Panc1 (cell line): Measurements from ENCODE around the gene CCDC69. TPM values are rescaled to one million over a fixed set of nuclear protein-coding genes. Genes with fewer than 3 reads are reported as not detected.

ENCODE experiments used
- ATAC-seq: fragments of 200-7000 bp; cut with Tn5 transposase; 2 replicates; pipeline ENCODE4 v1.9.1; 2020; ENCODE audit warnings: mild to moderate bottlenecking, moderate library complexity
- BruUV-seq: library from RNA; stranded (reverse); fragments of 400-500 nt; replicated peaks from 2 replicates; lab custom pipeline; 2021; lab: Mats Ljungman, UMichigan
- CTCF ChIA-PET: fragments of 300-600 bp; sonication (Branson Sonifier 250); formaldehyde crosslinking; loops from one replicate; lab custom pipeline; 2022; ENCODE audit warnings: antibody characterized with exemption; lab: Charles Lee
- POLR2A ChIA-PET: fragments of 300-600 bp; sonication (Branson Sonifier 250); formaldehyde crosslinking; loops from one replicate; lab custom pipeline; 2022; ENCODE audit warnings: antibody characterized with exemption; lab: Charles Lee
- DNase-seq: peaks from one replicate; pipeline ENCODE4 v3.0.0-alpha.2; 2010; ENCODE audit warnings: low read depth, low spot score
- H3K27ac ChIP-seq: 2 replicates; pipeline ENCODE4 v1.5.1; 2011; ENCODE audit warnings: mild to moderate bottlenecking, low read length, inconsistent platforms
- H3K27me3 ChIP-seq: fragments of 200-500 bp; sonication (Bioruptor generic); 2 replicates; pipeline ENCODE4 v1.6.0; 2014; ENCODE audit warnings: low read length, inconsistent platforms; ENCODE audit not compliant: control insufficient read depth, insufficient read depth
- H3K36me3 ChIP-seq: fragments of 200-500 bp; sonication (Bioruptor generic); 2 replicates; pipeline ENCODE4 v1.5.1; 2014; ENCODE audit warnings: inconsistent platforms, mild to moderate bottlenecking, low read length, moderate library complexity; ENCODE audit not compliant: control insufficient read depth, insufficient read depth
- H3K4me1 ChIP-seq: 2 replicates; pipeline ENCODE4 v1.5.1; 2011; ENCODE audit warnings: inconsistent platforms, mild to moderate bottlenecking, low read length, moderate library complexity; ENCODE audit not compliant: control insufficient read depth, insufficient read depth
- H3K4me3 ChIP-seq, 2 experiments: 2 replicates each; pipeline ENCODE4 v1.5.1; 2011 to 2012; ENCODE audit warnings: low read depth in 2 of 2, low read length in 2 of 2, mild to moderate bottlenecking in 2 of 2, inconsistent platforms in 1 of 2, moderate library complexity in 1 of 2
- H3K9me3 ChIP-seq: fragments of 200-500 bp; sonication (Bioruptor generic); 2 replicates; pipeline ENCODE4 v1.5.1; 2014; ENCODE audit warnings: low read depth, mild to moderate bottlenecking, inconsistent platforms, low read length, moderate library complexity; ENCODE audit not compliant: control insufficient read depth, insufficient read depth
- POLR2AphosphoS5 ChIP-seq: IDR thresholded peaks from 2 replicates; pipeline ENCODE4 v1.6.1; 2012; ENCODE audit warnings: mild to moderate bottlenecking, low read depth, low read length, moderate library complexity
- REST ChIP-seq, 2 experiments: IDR thresholded peaks; 2 replicates each; pipeline ENCODE4 v1.6.1; 2011 to 2012; ENCODE audit warnings: low read depth in 2 of 2, control low read depth in 1 of 2, low read length in 1 of 2, mild to moderate bottlenecking in 1 of 2, moderate library complexity in 1 of 2; ENCODE audit not compliant: insufficient read depth in 1 of 2
- SIN3A ChIP-seq: IDR thresholded peaks from 2 replicates; pipeline ENCODE4 v1.6.1; 2012; ENCODE audit warnings: low read depth, mild to moderate bottlenecking, low read length, moderate library complexity, borderline replicate concordance; ENCODE audit not compliant: insufficient read depth
- TCF7L2 ChIP-seq: IDR thresholded peaks from 2 replicates; pipeline ENCODE4 v1.6.1; 2011; ENCODE audit warnings: mild to moderate bottlenecking, low read depth, low read length, inconsistent platforms
- in situ Hi-C: cut with HindIII; loops from 2 replicates; pipeline ENCODE4 v1.10.0; 2016; ENCODE audit warnings: low sequenced_read_pairs, low pct_unique_long_range_greater_than_20kb
- intact Hi-C: fragments of 100-400 bp; cut with micrococcal nuclease; formaldehyde crosslinking; loops from one replicate; pipeline ENCODE4 v1.10.0; 2022; ENCODE audit not compliant: unreplicated experiment
- total RNA-seq: library from RNA; stranded (reverse); gene quantifications from one replicate; pipeline ENCODE4 v1.2.1, GENCODE V29; 2021; ENCODE audit not compliant: unreplicated experiment
- TF ChIP-seq, protein P1 (sequence below): fragments of 450-650 bp; IDR thresholded peaks from 2 replicates; pipeline ENCODE4 v1.5.1; 2017; ENCODE audit warnings: mild to moderate bottlenecking

The CCDC69 gene
- total RNA-seq, 1 experiment from 2014 or later = 2.1 TPM

- TF ChIP-seq REST (IDR thresholded peaks at IDR 0.05; ENCODE audit: insufficient read depth in 1 of 2, low read depth in 2 of 2, low read length in 1 of 2) = no peak
- no peak for TF ChIP-seq TCF7L2
- TF ChIP-seq SIN3A = no peak
- TF ChIP-seq POLR2AphosphoS5 = no peak
- TF ChIP-seq, protein P1, sequence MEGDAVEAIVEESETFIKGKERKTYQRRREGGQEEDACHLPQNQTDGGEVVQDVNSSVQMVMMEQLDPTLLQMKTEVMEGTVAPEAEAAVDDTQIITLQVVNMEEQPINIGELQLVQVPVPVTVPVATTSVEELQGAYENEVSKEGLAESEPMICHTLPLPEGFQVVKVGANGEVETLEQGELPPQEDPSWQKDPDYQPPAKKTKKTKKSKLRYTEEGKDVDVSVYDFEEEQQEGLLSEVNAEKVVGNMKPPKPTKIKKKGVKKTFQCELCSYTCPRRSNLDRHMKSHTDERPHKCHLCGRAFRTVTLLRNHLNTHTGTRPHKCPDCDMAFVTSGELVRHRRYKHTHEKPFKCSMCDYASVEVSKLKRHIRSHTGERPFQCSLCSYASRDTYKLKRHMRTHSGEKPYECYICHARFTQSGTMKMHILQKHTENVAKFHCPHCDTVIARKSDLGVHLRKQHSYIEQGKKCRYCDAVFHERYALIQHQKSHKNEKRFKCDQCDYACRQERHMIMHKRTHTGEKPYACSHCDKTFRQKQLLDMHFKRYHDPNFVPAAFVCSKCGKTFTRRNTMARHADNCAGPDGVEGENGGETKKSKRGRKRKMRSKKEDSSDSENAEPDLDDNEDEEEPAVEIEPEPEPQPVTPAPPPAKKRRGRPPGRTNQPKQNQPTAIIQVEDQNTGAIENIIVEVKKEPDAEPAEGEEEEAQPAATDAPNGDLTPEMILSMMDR = no peak
- no peak for DNase-seq
- no peaks in the 10 kb centered on the region for H3K27me3 ChIP-seq
- no peak for ATAC-seq
- ChIA-PET CTCF (no interaction called here), POLR2A (no interaction called here)
- in situ Hi-C loops = no loop called here
- intact Hi-C loops = no loop called here
- BruUV-seq = no TSS peak
- no peaks in the 10 kb centered on the region for H3K9me3 ChIP-seq
- H3K36me3 ChIP-seq = no peaks in the 10 kb centered on the region; the same call in 1 of the 2 replicates
- H3K4me3 ChIP-seq = no peak overlapping the region
- no peak overlapping the region for H3K27ac ChIP-seq
- 0 out of 2 replicates have a peak, but pooled peaks cover 8% of the 10 kb centered on the region for H3K4me1 ChIP-seq
These were observed 70.1 kb downstream of the CCDC69 start for GRCh38 chr5:151153766-151154272.

GRCh38 chr5:151153300-151153699, 70.6 kb downstream of the CCDC69 start:
- no TSS peak for BruUV-seq
- ChIA-PET CTCF (no interaction called here), POLR2A (no interaction called here)
- 0 out of 2 replicates have a peak, but pooled peaks cover 8% of the 10 kb centered on the region for H3K4me1 ChIP-seq
- in situ Hi-C loops (no loop called here), intact Hi-C loops (no loop called here)
- TF ChIP-seq TCF7L2 = no peak
- TF ChIP-seq, protein P1 = no peak
- TF ChIP-seq REST (IDR thresholded peaks at IDR 0.05; ENCODE audit: insufficient read depth in 1 of 2, low read depth in 2 of 2, low read length in 1 of 2) = no peak
- no peak for TF ChIP-seq POLR2AphosphoS5
- DNase-seq = no peak
- H3K27ac ChIP-seq = no peak overlapping the region
- no peaks in the 10 kb centered on the region; the same call in 1 of the 2 replicates for H3K36me3 ChIP-seq
- no peak for ATAC-seq
- H3K4me3 ChIP-seq = no peak overlapping the region
- H3K27me3 ChIP-seq = no peaks in the 10 kb centered on the region
- H3K9me3 ChIP-seq = no peaks in the 10 kb centered on the region
